GM18858 (cell line): ENCODE results near the gene CENPS.
"Not testable (repeated sequence)": the region's sequence is repeated elsewhere in the genome, so short reads cannot be mapped to it uniquely, and the experiment has no call there.

Source experiments
- ATAC-seq: cut with Tn5 transposase; IDR thresholded peaks from one replicate; pipeline ENCODE4 v1.9.1; 2021; ENCODE audit not compliant: unreplicated experiment

CENPS gene

DNA sequence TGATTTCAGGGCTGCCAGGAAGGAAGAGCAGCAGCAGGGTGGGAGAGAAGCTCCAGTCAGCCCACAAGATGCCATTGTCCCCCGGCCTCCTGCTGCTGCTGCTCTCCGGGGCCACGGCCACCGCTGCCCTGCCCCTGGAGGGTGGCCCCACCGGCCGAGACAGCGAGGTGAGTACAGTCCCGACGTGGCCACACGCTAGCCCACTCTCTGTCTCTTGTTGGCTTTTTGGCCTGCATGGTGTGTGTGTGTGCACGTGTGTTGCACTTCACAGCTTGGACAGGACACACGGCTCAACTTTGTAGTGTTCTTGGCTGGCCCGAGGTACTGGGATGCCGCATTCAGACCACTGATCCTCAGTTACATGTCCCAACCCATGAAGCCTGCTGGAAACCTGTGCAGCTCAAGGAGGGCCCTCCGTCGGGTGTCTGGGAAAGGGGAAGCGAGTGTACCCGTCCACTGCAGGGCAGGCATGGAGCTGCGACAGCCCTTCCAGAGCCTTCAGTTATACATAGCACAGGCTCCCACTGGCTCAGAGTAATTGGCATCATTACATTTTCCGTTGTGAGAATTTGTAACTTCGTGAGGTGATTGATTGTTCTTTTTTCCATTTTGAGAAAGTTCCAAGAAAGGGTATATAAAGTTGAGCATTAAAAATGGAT lies 20.1 kb downstream of the CENPS start:
- no peak for ATAC-seq

DNA sequence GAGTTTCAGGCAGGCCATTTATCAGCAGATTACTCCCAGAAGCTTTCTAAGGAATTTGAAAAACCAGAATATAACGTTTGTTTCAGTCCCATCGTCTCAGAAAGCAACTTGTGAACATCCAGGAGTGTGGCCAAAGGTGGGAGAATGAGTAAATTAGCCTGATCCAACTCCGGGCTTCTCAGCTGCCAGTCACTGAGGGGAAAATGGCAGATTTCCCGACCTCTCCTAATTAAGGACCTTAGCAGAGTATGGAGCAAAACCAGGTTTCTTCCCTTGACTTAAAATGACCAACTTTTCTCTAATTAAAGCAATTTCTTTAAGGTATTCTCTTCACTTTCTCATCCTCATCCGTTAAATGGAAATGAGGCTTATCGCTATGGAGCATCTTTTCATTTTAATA lies 20.6 kb downstream of the CENPS start:
- ATAC-seq = no peak

DNA sequence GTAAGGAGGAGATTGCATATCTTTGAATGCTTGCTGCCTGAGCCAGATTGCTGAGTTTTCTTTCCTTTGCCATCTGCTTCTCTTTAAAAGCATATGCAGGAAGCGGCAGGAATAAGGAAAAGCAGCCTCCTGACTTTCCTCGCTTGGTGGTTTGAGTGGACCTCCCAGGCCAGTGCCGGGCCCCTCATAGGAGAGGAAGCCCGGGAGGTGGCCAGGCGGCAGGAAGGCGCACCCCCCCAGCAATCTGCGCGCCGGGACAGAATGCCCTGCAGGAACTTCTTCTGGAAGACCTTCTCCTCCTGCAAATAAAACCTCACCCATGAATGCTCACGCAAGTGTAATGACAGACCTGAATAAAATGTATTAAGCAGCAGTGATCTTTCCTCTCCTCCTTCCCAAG lies 21.1 kb downstream of the CENPS start:
- ATAC-seq = no peak

DNA sequence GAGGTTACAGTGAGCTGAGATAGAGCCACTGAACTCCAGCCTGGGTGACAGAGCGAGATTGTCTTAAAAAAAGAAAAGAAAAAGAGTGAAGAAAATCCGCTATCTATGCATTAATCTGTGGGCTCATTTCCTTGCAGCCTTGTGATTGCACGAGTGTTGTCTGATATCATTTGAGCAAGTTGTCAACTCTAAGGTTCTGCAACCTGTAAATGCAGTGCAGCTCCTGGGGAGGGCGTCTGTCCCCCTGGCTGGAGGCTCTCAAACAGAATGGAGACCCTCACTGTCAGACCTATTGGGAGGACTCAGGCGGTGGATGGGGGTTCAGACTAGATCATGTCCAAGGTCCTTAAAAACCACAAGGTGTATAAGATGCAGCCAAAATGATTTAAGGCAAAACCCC lies 25.8 kb downstream of the CENPS start:
- ATAC-seq = no peak

DNA sequence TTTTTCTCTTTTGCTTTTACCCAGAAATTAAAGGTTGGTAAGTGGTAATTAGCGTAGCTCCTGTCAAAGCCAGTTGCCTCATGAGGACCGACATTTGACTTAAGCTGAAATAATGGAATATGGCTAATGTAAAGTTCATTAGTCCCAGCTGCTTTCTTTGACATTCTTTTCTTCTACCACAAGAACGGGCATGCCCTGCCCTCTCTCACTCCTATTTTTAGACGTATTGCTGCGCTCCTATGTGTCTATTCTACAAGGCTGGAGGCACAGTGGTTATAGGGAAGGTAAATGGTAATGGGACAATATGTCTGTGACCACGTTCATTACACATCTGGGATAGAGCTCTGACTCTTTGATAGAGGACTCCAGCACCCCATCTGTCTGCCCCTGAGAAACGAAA lies 26.4 kb downstream of the CENPS start:
- no peak for ATAC-seq

DNA sequence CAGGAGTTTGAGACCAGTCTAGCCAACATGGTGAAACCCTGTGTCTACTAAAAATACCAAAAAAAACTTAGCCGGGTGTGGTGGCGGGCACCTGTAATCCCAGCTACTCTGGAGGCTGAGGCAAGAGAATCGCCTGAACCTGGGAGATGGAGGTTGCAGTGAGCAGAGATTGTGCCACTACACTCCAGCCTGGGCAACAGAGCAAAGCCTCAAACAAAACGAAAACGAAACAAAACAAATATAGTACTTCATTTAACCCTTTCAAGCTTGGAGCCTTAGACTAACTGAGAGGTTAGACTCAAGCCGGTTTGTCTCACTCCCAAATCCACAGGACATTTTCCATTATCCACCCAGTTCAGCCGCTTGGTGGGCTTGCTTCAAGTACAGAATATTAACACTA lies 27.2 kb downstream of the CENPS start:
- not testable (repeated sequence) for ATAC-seq

DNA sequence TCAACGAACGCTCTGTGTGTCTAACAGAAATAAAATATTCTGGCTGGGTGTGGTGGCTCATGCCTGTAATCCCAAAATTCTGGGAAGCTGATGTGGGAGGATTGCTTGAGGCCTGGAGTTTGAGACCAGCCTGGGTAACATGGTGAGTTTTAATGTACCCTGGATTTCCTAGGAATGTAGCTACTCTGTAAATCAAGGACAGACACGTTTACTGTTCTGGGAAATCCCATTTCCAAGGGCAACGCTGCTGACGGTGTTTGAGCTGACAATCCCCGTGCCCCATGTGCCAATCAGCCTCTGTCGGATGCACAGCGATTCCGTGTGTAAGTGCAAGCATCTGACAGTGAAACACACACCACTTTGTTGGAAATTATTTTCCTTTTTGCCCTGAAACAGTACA lies 27.6 kb downstream of the CENPS start:
- no peak for ATAC-seq

DNA sequence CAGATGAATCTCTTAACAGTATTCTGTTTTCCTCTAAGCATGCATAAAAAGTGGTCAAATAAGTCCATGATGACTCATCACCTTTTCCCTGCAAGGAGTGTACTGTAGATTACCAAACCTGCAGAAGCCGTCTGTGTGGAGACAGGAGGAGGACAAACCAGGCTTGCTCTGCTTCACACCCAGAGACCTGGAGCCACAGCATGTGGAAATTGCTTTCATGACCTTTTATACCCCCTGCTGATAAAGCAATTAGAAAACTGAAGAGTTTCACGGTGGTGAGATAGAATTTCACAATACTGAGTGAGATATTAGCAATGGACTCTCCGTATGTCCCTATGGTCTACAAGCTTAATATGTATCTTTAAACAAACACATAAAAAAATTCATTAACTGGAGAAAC lies 29.0 kb downstream of the CENPS start:
- ATAC-seq = no peak

DNA sequence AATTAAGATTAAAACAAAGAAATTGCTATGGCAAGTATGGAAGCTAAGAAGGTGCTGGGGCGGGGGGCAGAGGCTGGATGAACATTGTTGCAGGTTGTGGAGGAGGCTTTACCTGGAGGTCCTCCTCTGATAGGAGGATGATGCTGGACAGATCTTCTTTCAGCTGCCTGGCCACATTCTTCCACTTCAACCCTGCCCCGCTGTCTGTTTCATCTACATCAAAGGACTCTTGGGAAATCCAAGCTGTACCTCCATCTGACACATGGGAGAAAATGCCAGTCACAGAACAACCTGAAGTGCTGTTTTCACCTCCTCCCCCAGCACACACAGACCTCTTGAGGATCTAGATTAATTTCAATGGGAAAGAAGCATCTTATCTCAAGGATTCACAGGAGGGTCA lies 36.8 kb downstream of the CENPS start:
- ATAC-seq = no peak

DNA sequence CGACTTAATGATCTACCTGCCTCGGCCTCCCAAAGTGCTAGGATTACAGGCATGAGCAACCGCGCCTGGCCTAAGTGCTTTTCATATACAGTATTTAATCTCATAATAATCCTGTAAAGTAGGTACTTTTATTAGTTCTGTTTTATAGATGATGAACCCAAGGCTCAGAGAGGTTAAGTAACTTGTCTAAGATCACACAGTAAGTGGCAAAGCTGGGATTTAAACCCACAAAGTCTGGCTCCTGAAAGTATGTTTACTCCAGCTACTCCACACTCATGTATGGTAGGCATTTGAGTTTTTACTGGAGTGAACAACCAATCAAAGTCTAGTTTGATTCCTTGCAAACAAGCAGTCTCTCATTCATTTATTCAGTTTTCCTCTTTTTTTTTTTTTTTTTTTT lies 39.8 kb downstream of the CENPS start:
- no peak for ATAC-seq

DNA sequence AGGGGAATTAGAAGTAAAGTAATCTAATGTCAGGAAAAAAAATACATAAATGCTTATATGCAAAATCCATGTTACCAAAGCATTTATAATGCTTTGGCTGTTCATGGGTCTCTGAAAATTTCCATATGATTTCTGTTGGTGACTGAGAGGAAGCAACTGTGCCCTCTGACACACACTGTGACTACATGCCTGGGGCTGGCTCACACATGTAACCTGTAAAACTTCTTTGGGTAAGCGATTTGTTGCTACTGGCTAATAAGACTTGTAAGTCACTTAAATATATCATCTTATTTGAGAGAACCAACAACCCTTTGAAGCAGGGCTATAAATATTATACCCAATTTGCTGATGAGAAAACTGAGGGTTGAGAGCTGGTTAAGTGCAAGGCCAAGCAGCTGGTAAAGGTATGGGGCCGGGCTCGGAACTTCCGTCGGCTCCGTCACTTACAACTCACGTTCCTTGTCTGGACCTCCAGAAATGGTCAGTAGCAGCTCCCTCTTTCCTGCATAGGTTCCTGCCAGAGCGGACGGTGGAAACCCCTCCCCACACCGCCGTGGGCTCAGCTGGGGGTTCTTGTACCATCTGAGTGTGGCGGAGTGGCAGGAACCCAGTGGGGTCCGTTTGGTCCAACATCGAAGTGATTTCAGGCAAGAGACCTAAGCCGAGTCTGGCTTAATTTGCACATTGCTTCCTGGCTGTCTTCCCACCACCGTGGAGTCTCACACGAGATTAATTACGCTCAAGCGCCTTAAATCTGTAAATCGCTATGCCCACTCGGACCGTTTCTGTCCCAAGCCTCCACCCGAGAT lies 41.4 kb downstream of the CENPS start:
- no peak for ATAC-seq

DNA sequence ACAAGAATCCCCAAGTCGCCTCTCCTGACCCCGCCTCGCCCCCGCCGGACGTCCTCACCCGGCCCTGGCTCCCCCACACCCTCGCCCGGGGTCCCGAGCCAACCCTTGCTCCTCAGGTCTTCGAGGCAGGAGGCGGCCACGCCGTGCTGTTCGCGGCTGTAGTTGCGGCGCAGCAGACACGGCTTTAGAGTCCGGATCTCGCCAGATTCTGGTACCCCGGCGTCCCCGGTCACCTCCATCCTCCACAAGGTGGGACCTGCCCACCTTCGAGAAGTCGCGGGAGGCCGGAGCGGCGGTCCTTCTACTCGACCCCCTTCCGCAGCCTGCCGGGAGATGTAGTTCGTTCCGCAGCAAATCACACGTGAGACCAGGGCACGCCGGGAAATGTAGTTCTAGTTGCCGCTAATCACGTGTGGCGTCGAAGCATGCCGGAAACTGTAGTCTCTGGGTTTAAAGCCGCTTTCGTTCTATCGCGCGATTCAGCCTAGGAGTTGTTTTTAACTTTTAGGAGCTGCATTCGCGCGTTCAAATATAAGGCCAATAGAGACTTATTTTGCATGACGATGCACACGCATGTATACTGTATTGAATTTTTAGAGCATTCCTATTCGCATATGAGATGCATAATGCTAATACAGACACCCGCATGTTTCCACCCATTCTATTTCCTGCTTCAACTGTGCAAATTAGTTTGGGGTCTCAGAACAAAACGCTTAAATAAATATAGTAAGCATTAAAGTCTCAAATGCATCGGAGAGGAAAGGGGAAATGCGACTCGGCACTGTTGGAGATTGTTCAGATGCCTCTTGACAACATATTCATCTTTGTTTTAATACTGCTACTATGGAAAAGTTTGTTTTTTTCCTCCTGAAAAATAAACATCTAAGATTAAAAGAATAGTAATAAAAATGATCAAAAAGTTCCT lies 42.2 kb downstream of the CENPS start, which contains the start of gene DFFA:
Gene DFFA (minus strand): TSS at position 310 of the 925 bp plus-strand sequence. CDS start 71 bp downstream, at position 239.
- ATAC-seq = peak; percentile 70

DNA sequence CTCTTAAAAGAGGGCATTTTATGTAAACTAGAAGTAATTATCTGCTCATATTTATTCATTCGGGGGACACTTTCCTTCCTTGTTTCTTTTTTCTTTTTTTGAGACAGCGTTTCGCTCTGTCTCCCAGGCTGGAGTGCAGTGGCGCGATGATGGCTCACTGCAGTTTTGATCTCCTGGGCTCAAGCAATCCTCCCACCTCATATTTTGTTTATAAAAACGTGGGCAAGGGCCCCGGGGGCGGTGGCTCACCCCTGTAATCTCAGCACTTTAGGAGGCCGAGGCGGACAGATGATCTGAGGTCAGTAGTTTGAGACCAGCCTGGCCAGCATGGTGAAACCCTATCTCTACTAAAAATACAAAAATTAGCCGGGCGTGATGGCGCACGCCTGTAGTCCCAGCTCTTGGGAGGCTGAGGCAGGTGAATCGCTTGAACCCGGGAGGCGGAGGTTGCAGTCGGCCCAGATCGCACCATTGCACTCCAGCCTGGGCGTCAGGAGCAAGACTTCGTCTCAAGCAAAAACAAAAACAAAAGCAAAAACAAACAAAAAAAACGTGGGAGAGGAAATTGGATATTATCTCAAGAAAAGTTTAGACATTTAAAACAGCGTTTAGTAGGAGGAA lies 43.0 kb downstream of the CENPS start:
- ATAC-seq = no peak

DNA sequence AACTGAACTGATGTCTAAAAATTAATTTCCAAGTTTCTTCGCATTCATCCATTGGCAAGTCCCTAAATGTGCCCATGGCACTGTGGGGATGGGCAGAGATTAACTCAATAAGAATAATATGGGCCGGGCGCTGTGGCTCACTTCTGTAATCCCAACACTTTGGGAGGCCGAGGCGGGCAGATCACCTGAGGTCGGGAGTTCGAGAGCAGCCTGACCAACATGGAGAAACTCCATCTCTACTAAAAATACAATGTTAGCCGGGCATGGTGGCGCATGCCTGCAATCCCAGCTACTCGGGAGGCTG lies 44.0 kb downstream of the CENPS start:
- ATAC-seq = not testable (repeated sequence)

DNA sequence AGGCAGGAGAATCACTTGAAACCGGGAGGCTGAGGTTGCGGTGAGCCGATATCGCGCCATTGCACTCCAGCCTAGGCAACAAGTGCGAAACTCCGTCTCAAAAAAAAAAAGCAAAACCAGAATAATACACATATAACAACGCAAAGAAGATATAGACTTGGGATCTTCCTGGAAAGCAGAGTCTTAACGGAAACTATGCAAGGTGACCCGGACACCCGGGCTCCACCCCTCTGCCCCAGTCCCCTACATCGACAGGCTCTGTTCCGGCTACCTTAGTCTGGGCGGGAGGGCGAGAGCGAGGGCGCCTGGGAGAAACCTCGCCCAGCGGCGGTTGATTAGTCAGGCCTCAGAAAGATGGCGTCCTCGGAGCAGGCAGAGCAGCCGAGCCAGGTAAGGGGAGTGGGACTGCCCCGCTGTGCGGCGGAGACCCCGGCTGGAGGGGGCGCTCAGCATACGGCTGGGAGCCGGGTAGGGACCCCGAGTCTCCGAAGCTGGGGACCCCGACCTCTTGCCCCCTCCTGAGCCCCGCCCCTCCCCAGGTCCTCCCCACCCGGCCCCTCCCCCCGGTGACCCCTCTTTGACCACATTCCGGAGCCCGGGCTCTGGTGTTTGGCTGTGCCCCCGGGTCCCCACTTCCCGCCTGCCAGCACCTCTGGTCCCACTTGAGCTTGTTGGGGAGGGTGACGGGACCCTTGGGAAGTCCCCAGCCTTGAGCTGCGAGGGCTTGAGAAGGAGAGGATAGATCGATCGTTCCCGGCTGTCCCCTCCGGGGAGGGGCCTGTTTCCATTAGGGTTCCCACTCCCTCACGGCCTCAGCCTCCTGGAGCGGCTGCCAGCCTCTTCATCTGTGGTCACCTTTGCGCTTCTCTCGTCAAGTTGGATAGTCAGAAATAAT lies 44.6 kb downstream of the CENPS start, which contains the start of gene PEX14:
Gene PEX14 (plus strand): TSS at position 338 of the 895 bp plus-strand sequence. CDS start 17 bp downstream, at position 355.
- ATAC-seq = peak; percentile 54

DNA sequence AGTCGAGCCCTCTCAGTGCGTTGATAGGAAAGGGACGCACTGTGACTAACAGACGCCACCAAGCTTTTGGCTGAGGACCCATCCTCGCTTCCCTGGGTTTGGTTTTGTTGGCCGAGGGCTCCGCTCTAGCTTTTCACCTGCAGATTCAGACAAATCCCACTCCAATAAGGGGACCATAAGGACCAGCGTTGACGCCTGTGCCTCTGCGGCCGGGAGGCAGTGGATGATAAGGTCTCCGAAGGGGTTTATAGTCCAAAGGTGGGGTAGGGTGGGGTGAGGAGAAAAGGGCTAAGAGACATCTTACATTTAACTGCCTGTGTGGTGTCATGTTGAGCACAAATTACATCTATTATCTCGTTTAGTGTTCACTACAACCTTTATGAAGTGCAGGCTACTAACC lies 45.3 kb downstream of the CENPS start:
- ATAC-seq = no peak

DNA sequence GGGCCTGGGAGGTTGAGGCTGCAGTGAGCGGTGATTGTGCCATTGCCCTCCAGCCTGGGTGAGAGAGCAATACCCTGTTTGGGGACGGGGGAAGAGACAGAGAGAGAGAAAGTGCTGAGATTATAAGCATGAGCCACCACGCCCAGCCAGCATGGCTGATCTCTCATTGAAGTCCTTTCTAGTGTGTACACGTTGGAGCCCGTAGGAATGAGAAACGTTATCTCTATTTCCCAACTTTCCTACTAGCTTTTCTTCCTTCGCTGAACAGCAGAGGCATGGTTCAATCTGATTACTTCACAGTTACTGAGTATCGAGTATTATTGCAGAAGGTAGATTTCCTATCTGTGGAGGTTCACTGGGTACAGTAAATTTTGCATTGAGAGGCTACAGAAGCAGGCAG lies 49.1 kb downstream of the CENPS start:
- ATAC-seq = no peak

DNA sequence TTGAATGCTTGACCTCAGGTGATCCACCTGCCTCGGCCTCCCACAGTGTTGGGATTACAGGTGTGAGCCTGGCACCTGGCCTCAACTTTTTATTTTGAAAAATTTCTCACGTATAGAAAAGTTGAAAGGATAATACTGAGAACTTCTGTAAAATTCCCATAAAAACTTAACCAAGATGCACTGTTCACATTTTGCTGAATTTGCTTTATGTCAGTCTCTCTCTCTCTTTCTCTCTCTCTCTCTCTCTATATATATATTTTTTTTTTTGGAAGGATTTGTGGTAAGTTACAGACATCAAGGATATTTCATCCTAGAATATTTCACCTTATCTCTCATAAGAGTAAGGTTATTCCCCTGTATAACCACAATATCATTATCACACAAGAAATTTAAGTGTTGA lies 50.4 kb downstream of the CENPS start:
- no peak for ATAC-seq

DNA sequence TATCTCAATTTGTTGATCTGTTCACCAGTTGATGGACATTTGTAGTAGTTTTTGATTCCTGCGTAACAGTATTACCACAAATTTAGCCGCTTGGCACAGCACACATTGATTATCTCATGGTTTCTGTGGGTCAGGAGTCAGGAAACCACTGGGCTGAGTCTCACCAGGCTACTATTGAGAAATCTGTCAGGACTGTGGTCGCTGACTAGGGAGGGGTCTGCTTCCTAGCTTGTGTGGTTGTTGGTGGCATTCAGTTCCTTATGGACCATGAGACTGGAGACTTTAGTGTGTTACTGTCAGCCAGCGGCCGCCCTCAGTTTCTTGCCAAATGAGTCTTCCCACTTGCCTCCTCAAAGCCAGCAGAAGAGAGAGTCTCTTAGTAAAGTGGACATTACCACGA lies 54.3 kb downstream of the CENPS start:
- ATAC-seq = no peak
